ENCODE measurements around the gene TAF11L14.
"Not testable (repeated sequence)": the region's sequence is repeated elsewhere in the genome, so short reads cannot be mapped to it uniquely, and the experiment has no call there.

Gene TAF11L14

DNA sequence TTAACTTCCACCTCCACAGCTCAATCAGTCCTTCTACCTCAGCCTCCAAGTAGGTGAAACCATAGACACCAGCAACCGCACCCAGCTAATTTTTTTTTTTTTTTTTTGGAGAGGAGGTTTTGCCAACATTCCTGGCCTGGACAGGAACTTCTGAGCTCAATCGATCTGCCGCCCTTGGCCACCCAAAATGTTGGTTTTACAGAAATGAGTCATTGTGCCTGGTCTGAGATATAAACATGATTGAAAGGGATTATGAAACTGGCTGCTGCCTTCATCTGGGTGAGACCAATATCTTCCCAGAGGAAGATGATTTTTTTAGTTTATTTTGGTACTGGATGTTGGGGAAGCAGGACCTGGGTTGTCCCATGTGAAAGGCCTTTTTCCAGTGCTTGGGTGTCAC is 14.9 kb upstream of the TAF11L14 start:
- Histone ChIP-seq H3K9ac (ENCODE audit: low read depth, low read length) (no peak overlapping the region), H3K9me3 (ENCODE audit: insufficient read depth, low read length, severe bottlenecking) (no peaks in the 10 kb centered on the region), H3K27ac (ENCODE audit: low read length) (no peak overlapping the region), H2AFZ (ENCODE audit: low read depth, low read length) (no peak overlapping the region), H3K4me2 (ENCODE audit: insufficient read depth, low read length) (no peak overlapping the region), H4K20me1 (ENCODE audit: insufficient read depth, low read length) (no peaks in the 10 kb centered on the region), H3K79me2 (ENCODE audit: insufficient read depth, low read length) (no peaks in the 10 kb centered on the region), H3K4me3 (ENCODE audit: low read depth in 1 of 2, low read length in 2 of 2) (no peak overlapping the region), H3K27me3 (ENCODE audit: insufficient read depth, low read length, poor library complexity) (no peaks in the 10 kb centered on the region), H3K4me1 (ENCODE audit: insufficient read depth, low read length) (no peaks in the 10 kb centered on the region), H3K36me3 (ENCODE audit: insufficient read depth, low read length) (no peaks in the 10 kb centered on the region)
- TF ChIP-seq, protein P1, sequence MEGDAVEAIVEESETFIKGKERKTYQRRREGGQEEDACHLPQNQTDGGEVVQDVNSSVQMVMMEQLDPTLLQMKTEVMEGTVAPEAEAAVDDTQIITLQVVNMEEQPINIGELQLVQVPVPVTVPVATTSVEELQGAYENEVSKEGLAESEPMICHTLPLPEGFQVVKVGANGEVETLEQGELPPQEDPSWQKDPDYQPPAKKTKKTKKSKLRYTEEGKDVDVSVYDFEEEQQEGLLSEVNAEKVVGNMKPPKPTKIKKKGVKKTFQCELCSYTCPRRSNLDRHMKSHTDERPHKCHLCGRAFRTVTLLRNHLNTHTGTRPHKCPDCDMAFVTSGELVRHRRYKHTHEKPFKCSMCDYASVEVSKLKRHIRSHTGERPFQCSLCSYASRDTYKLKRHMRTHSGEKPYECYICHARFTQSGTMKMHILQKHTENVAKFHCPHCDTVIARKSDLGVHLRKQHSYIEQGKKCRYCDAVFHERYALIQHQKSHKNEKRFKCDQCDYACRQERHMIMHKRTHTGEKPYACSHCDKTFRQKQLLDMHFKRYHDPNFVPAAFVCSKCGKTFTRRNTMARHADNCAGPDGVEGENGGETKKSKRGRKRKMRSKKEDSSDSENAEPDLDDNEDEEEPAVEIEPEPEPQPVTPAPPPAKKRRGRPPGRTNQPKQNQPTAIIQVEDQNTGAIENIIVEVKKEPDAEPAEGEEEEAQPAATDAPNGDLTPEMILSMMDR (IDR thresholded peaks at IDR 0.05; ENCODE audit: borderline replicate concordance, extremely low read depth, low read length, poor library complexity, severe bottlenecking): no peak
- TF ChIP-seq EZH2 (IDR thresholded peaks at IDR 0.05; ENCODE audit: borderline replicate concordance, low read depth, low read length, severe bottlenecking): no peak
- DNase-seq: no peak
- ATAC-seq (ENCODE audit: insufficient read depth, low read depth): no peak

DNA sequence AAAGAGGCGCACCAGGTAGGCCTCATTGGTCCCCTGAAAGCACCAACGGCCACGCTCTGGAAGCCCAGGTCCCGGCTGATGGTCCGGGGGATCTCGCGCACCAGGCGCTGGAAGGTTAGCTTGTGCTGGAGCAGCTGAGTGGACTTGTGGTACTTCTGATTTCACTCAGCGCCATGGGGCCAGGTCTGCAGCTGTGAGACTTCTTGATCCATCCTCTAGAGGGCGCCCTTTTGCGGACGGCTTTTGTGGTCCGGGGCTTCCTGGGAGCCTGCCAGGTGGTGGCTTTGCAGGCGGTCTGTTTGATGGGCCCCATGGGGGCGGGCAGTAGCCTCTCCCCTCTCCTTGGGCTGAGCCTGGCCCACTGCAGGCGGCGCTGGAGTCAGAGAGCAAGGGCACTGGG is 13.6 kb upstream of the TAF11L14 start:
- Histone ChIP-seq H3K4me1 (ENCODE audit: insufficient read depth, low read length) (no peaks in the 10 kb centered on the region), H3K27ac (ENCODE audit: low read length) (no peak overlapping the region), H3K4me2 (ENCODE audit: insufficient read depth, low read length) (no peak overlapping the region), H4K20me1 (ENCODE audit: insufficient read depth, low read length) (no peaks in the 10 kb centered on the region), H3K4me3 (ENCODE audit: low read depth in 1 of 2, low read length in 2 of 2) (no peak overlapping the region), H3K27me3 (ENCODE audit: insufficient read depth, low read length, poor library complexity) (no peaks in the 10 kb centered on the region), H3K36me3 (ENCODE audit: insufficient read depth, low read length) (no peaks in the 10 kb centered on the region), H3K9ac (ENCODE audit: low read depth, low read length) (no peak overlapping the region), H2AFZ (ENCODE audit: low read depth, low read length) (no peak overlapping the region), H3K9me3 (ENCODE audit: insufficient read depth, low read length, severe bottlenecking) (no peaks in the 10 kb centered on the region), H3K79me2 (ENCODE audit: insufficient read depth, low read length) (no peaks in the 10 kb centered on the region)
- DNase-seq: no peak
- TF ChIP-seq, protein P1 (IDR thresholded peaks at IDR 0.05; ENCODE audit: borderline replicate concordance, extremely low read depth, low read length, poor library complexity, severe bottlenecking): no peak
- TF ChIP-seq EZH2 (IDR thresholded peaks at IDR 0.05; ENCODE audit: borderline replicate concordance, low read depth, low read length, severe bottlenecking): no peak
- ATAC-seq (ENCODE audit: insufficient read depth, low read depth): no peak

DNA sequence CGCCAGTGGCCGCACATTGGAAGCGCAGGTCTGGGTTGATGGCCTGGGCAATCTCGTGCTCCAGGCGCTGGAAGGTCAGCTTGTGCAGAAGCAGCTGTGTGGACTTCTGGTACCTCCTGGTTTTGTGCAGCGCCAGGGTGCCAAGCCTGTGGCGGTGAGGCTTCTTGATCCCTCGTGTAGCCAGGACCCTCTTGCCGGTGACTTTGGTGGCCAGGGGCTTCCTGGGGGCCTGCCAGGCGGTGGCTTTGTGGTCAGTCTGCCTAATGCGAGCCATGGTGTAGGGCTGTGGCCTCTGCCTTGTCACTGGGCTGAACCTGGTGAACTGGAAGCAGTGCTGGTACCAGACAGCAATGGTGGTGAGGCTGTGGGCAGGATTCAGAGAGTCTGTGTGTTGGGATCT is 8.6 kb upstream of the TAF11L14 start:
- Histone ChIP-seq H3K4me3 (ENCODE audit: low read depth in 1 of 2, low read length in 2 of 2) (no peak overlapping the region), H3K4me1 (ENCODE audit: insufficient read depth, low read length) (no peaks in the 10 kb centered on the region), H3K4me2 (ENCODE audit: insufficient read depth, low read length) (no peak overlapping the region), H3K36me3 (ENCODE audit: insufficient read depth, low read length) (no peaks in the 10 kb centered on the region), H3K79me2 (ENCODE audit: insufficient read depth, low read length) (no peaks in the 10 kb centered on the region), H3K27me3 (ENCODE audit: insufficient read depth, low read length, poor library complexity) (no peaks in the 10 kb centered on the region), H4K20me1 (ENCODE audit: insufficient read depth, low read length) (no peaks in the 10 kb centered on the region), H3K27ac (ENCODE audit: low read length) (no peak overlapping the region), H2AFZ (ENCODE audit: low read depth, low read length) (no peak overlapping the region), H3K9me3 (ENCODE audit: insufficient read depth, low read length, severe bottlenecking) (no peaks in the 10 kb centered on the region), H3K9ac (ENCODE audit: low read depth, low read length) (no peak overlapping the region)
- DNase-seq: no peak
- TF ChIP-seq, protein P1 (IDR thresholded peaks at IDR 0.05; ENCODE audit: borderline replicate concordance, extremely low read depth, low read length, poor library complexity, severe bottlenecking): no peak
- TF ChIP-seq EZH2 (IDR thresholded peaks at IDR 0.05; ENCODE audit: borderline replicate concordance, low read depth, low read length, severe bottlenecking): no peak
- ATAC-seq (ENCODE audit: insufficient read depth, low read depth): no peak

DNA sequence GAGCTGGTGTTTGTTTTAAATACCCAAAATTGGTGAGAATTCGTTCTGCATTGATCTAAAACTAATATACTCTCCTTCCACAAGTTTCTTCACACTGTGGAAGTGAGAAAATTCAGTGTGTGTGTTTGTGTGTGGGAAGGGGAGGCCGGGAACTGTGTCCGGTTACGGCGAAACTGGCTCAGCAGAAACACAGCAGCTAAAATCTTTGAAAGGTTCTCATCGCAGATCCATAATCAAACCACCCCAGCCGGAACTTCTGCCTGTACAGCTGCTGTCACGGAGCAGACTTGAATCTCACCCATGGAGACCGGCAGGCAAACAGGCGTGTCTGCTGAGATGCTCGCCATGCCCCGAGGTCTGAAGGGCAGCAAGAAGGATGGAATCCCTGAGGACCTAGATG is 2.5 kb upstream of the TAF11L14 start, which contains the start of gene TAF11L13:
TAF11L13 (plus strand) TSS at position 301 of the 400 bp plus-strand sequence.
- not testable (repeated sequence) for DNase-seq

DNA sequence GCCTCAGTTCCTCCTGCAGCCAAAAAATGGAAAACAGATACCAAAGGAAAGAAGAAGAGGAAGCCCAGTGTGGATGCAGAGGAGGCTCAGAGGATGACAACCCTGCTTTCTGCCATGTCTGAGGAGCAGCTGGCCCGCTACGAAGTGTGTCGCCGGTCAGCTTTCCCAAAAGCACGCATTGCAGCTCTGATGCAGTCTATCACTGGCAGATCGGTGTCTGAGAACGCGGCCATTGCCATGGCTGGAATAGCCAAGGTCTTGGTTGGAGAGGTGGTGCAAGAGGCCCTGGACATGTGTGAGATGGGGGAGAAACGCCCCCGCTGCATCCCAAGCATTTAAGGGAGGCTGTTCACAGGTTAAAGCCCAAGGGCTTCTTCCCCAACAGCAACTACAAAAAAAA is 15.0 kb downstream of the TAF11L14 start:
- DNase-seq; H2AFZ ChIP-seq (ENCODE audit: low read depth, low read length); H3K36me3 ChIP-seq (ENCODE audit: insufficient read depth, low read length); H3K9ac ChIP-seq (ENCODE audit: low read depth, low read length); H3K27ac ChIP-seq (ENCODE audit: low read length); H3K4me1 ChIP-seq (ENCODE audit: insufficient read depth, low read length); ATAC-seq (ENCODE audit: insufficient read depth, low read depth); H4K20me1 ChIP-seq (ENCODE audit: insufficient read depth, low read length); H3K4me3 ChIP-seq (ENCODE audit: low read depth in 1 of 2, low read length in 2 of 2); H3K9me3 ChIP-seq (ENCODE audit: insufficient read depth, low read length, severe bottlenecking); H3K79me2 ChIP-seq (ENCODE audit: insufficient read depth, low read length); H3K27me3 ChIP-seq (ENCODE audit: insufficient read depth, low read length, poor library complexity); H3K4me2 ChIP-seq (ENCODE audit: insufficient read depth, low read length): not testable (repeated sequence)

More for the DNA sequence above, 2.5 kb upstream of the TAF11L14 start, which contains the start of gene TAF11L13:
- H3K36me3 ChIP-seq (ENCODE audit: insufficient read depth, low read length); H3K27ac ChIP-seq (ENCODE audit: low read length); H3K27me3 ChIP-seq (ENCODE audit: insufficient read depth, low read length, poor library complexity); H4K20me1 ChIP-seq (ENCODE audit: insufficient read depth, low read length); H3K79me2 ChIP-seq (ENCODE audit: insufficient read depth, low read length); H3K9ac ChIP-seq (ENCODE audit: low read depth, low read length); H3K4me3 ChIP-seq (ENCODE audit: low read depth in 1 of 2, low read length in 2 of 2); H2AFZ ChIP-seq (ENCODE audit: low read depth, low read length); H3K9me3 ChIP-seq (ENCODE audit: insufficient read depth, low read length, severe bottlenecking); H3K4me2 ChIP-seq (ENCODE audit: insufficient read depth, low read length); H3K4me1 ChIP-seq (ENCODE audit: insufficient read depth, low read length); ATAC-seq (ENCODE audit: insufficient read depth, low read depth): not testable (repeated sequence)

DNA sequence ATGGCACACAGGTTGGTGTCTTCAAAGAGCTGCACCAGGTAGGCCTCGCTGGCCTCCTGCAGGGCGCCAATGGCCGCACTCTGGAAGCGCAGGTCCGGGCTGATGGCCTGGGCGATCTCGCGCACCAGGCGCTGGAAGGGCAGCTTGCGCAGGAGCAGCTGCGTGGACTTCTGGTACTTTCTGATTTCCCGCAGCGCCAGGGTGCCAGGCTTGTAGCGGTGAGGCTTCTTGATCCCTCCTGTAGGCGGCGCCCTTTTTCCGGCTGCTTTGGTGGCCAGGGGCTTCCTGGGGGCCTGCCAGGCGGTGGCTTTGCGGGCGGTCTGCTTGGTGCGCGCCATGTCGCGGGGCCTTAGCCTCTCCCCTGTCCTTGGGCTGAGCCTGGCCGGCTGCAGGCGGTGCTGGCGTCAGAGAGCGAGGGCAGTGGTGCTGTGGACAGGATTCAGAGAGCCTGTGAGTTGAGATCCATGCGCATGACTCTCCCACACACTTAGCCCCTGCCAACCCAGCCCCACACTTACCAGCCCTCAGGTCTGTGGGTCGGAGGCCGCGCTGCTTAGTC is 21.0 kb downstream of the TAF11L14 start:
- not testable (repeated sequence) for ATAC-seq (ENCODE audit: insufficient read depth, low read depth); H3K9me3 ChIP-seq (ENCODE audit: insufficient read depth, low read length, severe bottlenecking); H3K4me2 ChIP-seq (ENCODE audit: insufficient read depth, low read length); DNase-seq; H2AFZ ChIP-seq (ENCODE audit: low read depth, low read length); H3K27me3 ChIP-seq (ENCODE audit: insufficient read depth, low read length, poor library complexity); H3K9ac ChIP-seq (ENCODE audit: low read depth, low read length); H3K4me1 ChIP-seq (ENCODE audit: insufficient read depth, low read length); H3K36me3 ChIP-seq (ENCODE audit: insufficient read depth, low read length); H3K4me3 ChIP-seq (ENCODE audit: low read depth in 1 of 2, low read length in 2 of 2); H3K79me2 ChIP-seq (ENCODE audit: insufficient read depth, low read length); H3K27ac ChIP-seq (ENCODE audit: low read length); H4K20me1 ChIP-seq (ENCODE audit: insufficient read depth, low read length)

All from DND-41 (cell line).